Central memory CD4-positive, alpha-beta T cell (primary cell): ENCODE data around the gene DNAL4.

Experiments used
- DNase-seq: peaks from one replicate; pipeline ENCODE4 v3.0.0; 2022

DNAL4 gene

DNA sequence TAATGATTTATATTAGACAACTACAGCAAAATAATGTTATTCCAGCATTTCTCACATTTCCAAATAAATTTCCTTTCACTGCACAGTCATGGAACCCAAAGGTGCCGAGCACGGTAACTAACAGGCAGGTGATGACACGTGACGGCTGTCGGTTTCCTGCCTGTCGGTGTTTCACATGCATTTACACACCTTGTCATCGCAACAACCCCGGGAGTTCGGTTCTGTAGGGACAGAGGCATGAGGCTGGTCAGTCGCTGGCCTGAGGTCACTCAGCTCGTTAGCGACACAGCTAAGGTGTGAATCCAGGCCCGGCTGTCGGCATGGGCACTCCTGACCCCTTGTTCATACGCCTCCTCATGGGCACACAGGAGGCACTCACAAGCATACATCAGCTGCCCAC lies 9.9 kb downstream of the DNAL4 start:
- no peak for DNase-seq

DNA sequence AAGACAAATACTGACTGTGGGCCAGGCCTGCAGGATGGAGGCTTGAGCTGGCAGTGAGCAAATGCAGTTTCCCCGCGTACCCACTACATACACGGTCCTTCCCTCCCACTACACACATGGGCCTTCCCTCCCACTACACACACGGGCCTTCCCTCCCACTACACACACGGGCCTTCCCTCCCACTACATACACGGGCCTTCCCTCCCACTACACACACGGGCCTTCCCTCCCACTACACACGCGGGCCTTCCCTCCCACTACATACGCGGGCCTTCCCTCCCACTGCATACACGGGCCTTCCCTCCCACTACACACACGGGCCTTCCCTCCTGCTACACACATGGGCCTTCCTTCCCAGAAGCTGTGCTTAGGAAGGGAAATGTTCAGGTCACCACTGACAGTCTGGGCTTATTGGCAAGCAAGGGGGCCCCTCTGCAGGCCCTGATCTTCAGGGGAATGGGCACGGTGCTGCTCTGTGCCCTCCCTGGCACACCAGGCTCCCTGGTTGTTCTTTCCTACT lies 10.8 kb downstream of the DNAL4 start:
- no peak for DNase-seq

DNA sequence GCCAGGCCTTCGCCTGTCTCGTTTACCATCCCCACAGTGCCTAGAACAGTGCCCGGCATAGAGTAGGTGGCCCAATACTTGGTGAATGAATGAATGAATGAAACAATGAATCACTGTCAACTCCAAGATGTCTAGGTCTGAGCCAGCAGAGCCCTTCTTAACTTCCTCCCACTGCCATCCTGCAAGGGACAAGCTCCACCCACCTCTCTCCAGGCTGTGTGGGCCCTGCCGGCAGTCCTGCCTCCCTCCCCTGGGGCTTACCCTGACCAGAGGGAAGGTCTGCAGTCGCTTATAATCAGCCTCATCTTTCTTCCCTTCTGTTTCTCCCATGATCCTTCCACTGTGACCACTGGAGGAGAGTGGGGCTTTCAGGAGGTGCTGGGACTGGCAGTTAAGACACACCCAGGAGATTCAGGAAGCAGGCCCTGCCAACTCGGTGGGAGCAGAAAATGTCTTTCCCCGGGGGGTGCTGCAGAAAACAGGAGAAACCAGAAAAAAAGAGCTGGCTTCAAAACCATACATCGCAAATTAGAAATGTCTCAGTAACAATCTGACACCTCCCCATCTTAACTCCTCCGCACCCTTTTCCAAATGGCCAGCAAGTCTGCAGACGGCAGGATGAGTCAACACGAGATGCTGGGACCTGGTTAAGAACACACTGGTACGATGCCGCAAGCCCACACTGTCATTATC lies 11.4 kb downstream of the DNAL4 start:
- no peak for DNase-seq

DNA sequence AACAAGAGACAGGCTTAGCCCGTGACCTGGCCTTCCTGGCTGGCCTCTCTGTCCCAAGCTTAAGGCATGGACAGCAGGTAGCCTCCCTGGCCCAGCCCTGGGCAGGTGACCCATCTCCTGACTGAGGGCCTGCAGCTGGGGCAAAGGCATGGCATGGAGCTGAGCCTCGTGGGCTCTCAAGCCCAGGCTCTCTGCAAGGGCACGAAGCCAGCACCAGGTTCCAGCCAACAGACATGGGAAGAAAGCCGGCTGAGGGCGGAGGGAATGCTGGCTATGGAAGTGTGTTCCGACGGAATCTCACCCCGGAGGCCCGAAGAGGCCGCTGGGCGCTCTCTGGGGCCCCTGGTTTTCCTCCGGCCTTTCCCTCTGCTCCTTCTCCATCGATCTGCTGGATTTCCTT lies 12.9 kb downstream of the DNAL4 start:
- DNase-seq = no peak

DNA sequence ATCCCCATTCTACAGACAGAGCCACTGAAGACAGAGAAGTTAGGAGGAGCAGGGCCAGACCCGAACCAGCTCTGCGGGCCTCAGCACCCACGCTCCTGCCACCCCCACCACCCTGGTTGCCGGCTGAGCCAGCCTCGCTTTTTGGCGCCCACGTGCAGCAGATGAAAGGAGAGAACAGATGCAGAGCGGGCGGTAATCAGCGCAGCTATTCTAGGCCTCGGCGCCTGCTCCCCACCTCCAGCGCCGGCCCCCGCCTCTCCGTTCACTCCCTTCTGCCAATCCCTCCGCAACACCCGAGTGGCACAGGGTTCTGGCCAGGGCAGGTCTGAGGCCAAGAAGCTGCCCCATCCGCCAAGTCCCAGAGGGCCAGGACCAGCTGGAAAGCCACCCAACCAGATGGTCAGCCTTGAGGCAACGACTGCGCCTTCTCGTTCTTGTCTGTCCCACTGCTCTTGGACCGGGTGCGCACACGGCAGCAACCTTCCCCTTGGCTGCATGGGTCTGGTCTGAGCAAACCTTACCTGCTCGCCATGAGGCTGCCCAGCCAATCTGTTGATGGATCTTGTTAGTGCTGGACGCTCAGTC lies 16.8 kb downstream of the DNAL4 start:
- no peak for DNase-seq

DNA sequence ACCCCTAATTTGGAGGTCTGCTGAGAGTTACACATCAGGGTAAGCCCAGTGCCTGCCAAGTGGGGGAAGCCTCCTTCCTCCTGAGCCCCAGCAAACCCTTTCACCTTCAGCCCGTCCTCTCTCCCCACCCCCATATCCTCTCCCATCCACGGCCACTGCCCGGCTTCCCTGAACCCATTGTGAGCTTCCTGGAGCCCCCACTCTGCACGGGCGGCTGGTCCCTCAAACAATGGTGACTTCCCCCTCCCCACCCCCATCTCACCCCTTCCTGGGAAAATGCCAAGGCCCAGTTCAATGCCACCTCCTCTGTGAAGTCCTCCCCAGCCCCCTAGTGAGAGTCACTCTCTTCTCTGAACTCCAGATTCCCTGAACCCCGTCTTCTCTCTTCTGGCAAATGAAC lies 17.9 kb downstream of the DNAL4 start:
- no peak for DNase-seq

DNA sequence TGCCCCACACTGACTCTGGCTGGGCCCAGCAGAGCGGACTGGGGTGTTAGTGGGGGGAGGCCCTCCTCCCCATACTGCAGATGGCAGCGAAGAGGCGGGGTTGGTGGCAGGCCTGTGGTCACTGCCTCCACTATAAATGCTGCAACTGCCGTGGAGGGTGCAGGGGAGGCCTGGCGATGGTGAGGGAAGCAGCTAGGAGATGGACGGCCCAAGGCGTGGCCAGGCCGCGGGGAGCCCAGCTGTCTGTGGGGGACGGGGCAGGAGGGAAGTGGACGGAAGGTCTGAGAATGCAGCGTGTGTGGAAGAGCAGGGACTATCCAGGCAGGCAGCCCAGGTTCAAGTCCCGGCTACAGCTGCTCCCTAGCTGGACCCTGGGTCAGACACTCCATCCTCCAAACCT lies 18.3 kb downstream of the DNAL4 start:
- DNase-seq = no peak

DNA sequence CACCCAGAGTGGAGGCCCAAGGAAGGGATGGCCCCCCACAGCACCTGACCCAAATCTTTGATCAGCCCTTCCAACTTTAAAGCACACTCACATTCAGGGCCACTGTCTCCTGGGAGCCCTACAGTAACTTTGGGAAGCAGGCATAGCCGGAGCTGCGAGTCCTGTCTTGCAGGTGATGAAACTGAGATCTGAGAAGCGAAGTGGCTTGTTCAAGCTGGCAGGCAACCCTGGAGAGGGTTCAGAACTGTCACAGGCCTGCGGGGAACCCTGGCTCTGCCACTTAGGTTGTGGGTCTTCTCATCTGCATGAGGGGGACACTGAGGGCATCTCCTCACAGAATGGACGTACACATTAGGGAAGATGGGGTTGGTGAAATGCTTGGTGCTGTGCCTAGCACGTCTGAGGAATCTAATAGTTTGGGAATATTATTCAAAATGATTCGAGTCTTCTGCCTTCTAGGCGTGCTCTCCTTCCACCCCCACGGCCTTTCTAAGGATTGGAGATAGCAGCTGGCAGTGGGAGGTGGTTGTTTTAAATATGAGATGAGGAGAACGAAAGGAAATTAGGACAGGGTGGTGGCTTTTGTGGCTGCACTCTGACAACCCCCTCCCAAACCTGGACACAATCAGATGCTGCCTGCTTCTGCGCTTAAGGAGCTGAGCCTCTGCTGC lies 19.3 kb downstream of the DNAL4 start:
- DNase-seq = no peak

DNA sequence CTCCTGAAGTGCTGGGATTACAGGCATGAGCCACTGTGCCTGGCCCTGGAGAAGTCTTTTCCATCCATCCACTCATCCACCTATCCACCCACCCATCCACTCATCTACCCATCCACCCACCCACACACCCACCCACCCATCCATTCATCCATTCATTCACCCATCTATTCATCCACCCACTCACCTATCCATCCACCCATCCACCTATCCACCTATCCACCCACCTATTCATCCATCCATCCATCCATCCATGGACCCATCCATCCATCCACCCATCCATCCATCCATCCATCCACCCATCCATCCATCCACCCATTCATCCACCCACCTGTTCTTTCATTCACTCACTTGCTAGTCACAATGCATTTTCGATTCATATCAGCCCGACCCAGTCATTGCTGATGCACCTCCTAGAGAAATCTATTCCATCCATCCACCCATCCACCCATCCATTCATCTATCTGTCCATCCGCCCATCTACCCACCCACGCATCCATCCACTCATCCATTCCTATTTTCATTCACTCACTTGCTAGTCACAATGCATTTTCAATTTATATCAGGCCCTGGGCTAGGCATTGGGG lies 20.5 kb downstream of the DNAL4 start:
- no peak for DNase-seq

DNA sequence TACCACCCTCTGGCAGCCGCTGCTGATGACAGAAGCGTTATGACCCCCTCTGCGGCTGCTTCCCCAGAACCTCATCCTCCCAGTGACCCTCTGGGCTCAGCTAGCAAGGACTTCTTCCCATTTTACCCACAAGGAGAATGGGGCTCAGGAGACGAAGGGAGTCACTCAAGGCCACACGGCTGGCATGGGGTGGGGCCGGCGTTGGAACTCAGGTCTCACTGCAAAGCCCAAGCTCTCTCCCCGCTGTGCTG lies 21.4 kb downstream of the DNAL4 start:
- DNase-seq = no peak

DNA sequence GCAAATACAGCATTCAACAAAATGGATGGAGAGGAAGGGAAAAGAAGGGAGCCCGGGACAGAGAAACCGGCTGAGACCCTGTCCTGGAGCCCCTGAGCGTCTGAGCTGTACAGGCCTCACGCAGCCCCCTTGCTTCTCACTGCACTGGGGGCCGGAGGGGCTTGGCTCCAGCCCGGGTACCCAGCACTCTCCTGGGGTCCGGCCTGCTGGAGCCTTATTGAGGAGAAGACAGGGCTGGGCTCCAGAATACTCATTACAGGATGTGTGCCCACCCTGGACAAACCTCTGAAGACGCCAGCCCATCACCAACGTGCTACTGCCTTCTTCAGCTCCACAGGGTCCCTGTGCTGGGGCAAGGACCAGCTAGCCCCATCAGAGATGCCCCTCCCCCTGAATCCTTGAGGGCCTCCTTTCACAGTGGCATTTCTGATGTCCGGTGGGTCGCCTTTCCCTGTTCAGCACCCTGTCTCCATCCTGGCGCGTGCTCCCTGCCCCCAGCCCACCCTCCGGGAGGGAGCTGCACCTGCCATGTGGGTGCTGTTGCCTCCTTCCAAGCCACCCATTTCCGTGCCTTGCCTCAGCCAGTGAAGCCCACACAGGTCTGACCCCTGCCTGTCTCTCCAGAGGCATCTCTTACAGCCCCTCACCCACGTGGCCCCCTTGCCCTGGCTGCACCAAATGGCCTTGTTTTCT lies 23.5 kb downstream of the DNAL4 start:
- DNase-seq = no peak

DNA sequence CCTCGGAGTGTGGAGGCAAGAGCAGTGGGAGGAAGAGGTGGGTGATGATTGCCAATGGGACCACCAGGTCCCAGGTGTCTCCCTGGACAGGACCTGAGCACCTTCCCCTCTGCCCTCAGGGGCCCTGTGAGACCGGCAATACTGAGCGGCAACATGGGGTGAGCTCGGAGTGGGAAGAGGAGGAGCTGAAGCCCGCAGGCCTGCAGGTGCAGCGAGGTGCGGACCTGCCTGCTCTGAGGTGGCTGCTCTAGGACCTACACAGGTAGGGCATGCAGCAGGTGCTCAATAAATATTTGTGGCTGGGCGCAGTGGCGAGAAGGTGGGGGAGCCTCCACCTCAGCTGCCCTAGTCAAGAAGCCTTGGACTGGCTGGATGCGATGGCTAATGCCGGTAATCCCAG lies 25.9 kb downstream of the DNAL4 start:
- DNase-seq = no peak

DNA sequence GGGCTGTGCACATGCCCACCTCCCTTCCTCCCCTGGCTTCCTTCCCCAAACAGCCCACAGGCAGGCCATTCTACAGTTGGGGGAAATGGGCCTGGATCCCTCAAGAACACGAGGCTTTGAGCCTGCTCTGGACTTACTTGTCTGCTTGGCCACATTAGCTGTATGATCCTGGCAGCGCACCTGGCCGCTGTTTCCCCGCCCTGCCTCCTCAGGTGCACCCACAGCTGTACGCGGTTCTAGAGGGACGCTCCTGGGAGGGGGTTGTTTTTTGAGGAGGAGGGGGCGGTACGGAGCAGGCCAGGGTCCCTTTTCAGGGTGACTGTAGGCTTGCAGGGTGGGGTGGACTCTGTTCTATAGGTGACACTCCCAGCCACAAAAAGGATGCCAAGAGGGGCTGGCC lies 26.6 kb downstream of the DNAL4 start:
- no peak for DNase-seq

DNA sequence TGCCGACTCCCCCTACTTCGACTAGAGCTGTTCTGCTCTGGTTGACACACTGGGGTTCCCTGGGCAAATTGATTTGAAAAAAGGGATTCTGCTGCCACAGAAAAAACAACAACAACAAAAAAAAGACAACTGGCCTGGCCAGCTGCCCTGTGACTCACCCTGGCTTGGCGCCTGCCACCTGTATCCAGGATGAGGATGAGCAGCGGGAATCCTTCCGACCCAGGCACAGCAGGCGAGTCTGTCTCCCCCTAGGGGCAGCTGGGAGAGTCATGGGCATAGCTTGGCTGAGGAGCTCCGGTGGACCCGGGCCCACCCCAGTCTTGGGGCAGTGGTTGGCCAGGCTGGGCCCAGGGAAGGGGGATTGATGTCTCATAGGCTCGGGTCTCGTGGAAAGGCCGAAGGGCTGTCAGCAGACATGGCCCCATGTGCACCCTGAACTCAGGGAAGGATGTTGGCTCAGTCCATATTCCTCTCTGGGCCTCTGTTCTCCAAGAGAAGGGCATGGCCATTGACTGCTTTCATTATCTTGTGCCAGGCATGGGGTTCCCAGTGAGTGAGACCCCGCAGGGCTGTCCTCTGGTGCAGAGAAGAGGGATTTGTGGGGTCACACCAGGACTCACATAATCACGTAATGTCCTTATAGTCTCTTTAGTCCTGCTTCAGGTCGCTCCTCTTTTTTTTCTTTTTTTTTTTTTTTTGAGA lies 27.7 kb downstream of the DNAL4 start:
- peak; percentile 28 for DNase-seq

DNA sequence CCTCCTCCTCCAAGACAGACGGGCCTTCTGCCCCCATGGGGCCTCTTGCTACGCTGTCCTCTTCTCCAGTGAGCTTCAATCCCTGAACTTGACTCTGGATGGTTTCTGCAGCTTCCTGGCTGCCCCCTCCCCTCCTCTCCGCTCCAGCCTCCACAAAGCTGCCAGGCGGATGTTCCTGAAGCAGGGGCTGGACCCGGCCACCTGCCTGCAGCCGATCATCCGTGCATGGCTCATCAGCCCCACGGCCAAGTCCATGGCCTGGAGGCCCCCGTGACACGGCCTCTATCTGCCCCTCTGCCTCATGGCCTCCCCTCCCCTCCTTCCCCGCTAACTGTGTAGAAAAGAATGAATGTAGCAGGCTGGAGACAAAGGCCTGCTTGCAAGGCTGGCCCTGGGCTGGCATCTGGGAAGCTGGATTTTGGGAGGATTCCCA lies 31.4 kb downstream of the DNAL4 start:
- no peak for DNase-seq

DNA sequence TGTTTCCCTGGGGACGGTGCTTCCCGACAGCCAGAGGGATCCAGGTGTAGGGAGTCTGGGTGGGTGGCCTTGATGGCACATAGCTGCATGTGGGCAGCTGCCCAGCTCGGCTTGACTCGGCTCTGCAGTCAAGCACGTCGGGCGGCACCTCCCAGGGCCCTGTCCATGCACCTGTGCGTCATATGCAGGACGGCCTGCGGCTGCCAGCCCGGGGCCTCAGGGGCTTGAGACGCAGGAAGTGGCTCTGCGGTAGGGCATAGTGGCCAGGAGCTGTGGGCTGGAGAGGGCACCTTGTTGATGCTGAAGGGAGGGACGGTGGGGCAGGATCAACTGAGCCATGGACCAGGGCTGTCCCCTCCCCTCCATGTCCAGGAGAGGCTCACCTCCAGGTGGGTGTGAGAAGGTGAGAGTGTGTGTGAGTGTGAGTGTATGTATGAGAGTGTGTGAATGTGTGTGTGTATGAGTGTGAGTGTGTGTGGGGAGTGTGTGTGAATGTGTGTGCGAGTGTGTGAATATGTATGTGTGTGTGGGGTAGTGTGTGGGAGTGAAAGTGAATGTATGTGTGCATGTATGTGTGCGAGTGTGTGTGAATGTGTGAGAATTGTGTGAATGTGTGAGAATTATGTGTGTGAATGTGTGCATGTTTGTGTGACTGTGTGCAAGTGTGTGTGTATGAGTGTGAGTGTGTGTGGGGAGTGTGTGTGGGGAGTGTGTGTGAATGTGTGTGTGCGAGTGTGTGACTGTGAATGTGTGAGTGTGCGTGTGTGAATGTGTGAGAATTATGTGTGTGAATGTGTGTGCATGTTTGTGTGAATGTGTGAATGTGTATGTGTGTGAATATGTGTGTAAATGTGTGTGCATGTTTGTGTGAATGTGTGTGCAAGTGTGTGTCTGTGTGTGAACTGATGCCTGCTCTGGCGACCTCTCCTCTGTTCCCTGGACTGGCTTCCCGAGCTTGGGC lies 32.5 kb downstream of the DNAL4 start:
- no peak for DNase-seq

DNA sequence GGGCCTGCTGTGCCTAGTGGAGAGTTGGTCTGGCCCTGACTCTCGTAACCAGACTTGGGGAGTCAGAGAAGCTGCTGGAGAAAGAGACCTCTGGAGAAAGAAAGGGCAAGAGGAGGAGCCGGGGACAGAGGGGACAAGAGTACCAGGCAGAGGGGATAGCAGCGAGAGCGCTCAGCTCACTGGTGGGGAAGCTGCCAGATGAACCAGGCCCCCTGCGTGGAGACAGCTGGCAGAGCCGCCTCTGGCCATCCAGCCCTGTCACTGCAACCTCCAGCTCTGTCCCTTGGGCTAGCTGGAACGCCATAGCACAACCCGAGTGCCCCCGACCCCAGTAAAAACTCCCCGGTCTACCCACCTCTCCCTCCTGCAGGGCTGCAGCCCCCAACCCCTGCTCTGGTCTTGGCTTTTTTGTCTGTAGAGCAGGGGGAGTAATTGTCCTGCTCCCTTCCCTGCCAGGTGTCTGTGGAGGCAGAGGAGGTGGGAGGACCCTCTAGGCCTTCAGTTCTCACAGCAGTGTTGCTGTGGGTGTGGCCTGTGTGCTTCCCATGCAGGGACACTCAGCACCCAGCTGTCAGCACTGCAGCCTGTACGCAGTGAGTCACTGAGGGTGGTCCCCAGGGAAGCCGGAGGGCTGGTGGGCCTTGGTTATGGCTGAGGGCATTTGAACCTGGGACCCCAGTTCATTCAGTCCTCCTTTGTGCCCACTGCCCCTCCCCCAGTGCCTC lies 33.3 kb downstream of the DNAL4 start:
- no peak for DNase-seq

DNA sequence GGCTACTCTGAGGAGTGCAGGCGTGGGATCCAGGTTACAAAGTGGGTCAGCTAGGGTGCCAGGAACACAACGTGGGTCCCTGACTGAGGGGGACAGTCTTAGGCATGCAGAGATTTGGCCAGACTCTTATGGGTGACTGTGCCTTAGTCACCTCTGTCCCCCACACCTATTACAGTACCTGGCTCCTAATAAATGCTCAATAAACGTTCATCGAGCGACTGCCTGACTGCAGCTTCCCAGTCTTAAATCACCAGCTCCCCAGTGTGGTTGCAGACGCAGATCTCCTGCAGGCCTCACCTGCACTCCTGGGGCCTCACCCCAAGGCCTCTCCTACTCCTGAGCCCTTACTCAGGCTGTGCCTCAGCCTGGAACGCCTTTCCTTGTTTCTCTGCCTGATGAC lies 34.9 kb downstream of the DNAL4 start:
- no peak for DNase-seq

DNA sequence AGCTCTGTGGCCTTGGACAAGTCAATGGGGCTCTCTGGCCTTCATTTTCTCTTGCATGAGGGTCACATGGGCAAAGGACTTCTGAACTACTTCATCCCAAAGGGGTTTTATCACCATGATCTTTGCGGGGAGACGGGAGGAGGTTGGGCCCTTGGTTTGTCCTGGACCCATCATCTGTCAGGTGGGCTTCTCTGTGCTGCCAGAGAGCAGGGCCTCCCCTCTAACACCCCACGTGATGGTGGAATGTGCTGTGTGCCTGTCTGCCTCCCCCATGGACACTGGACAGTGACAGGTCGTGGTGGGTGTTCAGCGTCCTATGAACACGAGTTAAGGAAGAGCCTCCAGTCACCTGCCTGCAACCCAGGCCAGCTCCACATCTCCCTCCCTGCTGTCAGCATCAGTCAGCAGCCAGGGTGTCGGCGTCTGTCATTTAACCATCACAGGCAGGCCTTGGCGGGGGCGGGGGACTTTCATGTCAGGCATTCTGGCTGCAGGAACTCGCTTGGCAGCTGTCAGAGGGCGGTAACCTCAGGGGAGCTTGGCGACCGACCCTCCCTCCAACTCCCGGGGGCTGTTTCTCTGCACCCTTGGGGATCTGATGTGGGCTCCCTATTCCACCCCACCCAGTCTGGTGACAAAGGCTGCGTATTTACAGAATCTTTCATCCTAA lies 35.5 kb downstream of the DNAL4 start:
- DNase-seq = peak; percentile 77

DNA sequence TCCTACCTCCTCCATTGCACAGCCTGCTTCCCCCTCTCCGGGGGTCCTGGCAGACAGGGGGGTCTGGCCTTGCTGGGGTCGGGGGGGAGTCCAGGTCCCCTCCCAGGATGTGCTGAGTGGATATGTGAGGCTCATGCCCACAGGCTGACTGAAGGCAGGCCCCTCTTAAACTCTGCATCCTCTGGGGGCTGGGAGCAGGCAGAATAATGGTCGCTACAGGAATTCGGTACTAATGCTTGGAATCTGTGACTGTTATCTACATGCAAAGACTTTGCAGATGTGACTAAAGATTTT lies 36.5 kb downstream of the DNAL4 start:
- DNase-seq = no peak
